HG03159 (cell line): ENCODE measurements around the gene APBA3.

Experiments used
- ATAC-seq: cut with Tn5 transposase; IDR thresholded peaks from one replicate; pipeline ENCODE4 v1.9.1; 2021; ENCODE audit warnings: mild to moderate bottlenecking, moderate library complexity; ENCODE audit not compliant: unreplicated experiment

Gene APBA3

DNA sequence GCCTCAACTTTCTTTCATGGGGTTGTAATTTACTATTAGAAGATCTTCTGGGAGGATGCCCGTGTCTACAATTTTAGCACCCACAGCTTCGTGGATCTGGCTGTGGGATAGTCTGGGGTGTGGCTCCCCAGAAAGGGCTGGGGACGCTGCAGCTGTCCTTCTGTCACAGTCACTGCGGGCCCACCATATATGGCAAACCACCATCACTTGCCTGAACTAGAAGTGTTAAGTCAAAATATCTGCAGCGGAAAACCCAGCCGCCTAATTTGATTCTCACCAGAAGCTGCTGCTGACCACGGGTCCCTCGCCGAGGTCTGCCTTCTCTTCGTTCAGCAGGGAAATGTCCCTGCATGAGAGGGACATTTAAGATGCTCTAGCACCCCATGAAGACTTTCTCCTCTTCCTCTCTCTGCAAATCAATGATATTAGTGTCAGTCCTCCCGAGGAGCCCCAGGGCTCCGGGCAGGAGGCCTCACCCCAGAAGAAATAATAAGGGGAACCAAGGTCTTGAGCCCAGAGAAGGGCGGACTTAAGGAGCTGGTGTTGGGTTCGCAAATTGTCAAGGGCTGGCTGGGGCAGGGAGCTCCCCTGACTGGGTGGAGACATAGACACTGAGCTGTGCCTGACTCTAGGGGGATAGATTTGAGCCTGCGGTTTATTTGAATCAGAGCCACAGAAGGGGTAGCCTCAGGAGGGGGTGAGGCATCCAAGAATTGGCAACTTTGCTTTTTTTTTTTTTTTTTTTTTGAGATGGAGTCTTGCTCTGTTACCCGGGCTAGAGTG is 27.7 kb upstream of the APBA3 start:
- ATAC-seq = no peak

DNA sequence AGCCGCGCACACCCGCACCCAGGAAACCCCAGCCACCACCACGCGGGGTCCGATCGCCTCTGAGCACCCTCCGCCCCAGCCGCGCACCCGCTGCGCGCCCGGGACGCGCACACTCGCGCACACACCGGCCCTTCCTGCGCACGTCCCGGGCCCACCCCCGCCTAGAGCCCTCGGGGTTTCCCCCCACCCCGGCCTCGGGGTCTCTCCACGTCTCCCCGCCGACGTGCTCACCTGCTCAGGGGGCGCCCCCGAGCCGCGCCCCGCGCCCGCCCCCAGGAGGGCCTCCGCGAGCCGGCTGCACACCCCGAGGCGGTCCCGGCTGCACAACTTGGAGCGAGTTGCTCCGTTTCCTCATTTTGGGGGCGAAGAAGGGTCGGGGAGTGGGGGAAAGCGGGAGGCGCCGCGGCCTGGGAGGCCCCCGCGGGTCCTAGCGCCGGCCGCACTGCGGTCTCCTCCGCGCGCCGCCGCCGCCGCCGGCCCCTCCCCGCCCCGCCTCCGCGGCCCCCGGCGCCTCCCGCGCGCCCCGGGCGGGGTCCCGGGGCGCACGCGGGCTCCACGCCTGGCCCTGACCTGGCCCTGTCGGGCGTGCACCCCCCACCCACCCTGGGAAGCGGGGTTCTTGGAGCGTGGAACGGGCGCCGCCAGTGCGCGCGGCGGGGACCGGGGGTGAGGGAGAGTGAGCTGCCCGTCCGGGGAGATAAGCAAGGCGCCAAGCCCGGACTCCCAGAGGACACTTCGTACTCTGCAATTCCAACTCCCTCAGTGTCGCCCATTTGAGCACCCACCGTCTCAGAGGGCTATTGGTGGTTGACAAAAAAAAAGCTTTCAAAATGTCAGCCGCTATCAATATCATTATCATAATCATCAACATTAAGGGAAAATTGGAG is 24.7 kb upstream of the APBA3 start, which contains the start of gene MATK:
MATK (minus strand) TSS at position 444 of the 887 bp plus-strand sequence. CDS start 1,246 bp downstream, outside the sequence.
- ATAC-seq = no peak

DNA sequence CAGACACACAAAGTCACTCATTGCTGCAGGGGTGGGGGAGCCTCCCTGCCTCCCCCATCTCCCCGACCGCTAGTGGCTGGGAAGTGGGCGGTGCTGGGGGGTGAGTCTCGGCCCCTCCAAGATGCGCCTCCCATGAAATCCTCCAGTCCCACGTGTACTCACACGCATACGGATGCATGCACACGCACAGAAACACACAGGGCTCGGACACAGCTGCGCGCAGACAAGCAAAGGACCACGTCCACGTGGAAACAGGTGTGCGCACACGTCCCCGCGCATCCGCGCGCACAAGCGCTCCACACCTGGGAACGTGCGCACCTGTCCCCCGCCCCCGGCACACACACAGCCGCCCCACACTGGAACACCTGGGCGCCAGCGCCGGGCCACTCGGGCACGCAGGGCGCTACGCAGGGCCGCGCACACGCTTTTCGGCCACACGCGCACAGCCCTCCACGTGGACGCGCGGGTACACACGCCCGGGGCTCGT is 24.0 kb upstream of the APBA3 start:
- no peak for ATAC-seq

DNA sequence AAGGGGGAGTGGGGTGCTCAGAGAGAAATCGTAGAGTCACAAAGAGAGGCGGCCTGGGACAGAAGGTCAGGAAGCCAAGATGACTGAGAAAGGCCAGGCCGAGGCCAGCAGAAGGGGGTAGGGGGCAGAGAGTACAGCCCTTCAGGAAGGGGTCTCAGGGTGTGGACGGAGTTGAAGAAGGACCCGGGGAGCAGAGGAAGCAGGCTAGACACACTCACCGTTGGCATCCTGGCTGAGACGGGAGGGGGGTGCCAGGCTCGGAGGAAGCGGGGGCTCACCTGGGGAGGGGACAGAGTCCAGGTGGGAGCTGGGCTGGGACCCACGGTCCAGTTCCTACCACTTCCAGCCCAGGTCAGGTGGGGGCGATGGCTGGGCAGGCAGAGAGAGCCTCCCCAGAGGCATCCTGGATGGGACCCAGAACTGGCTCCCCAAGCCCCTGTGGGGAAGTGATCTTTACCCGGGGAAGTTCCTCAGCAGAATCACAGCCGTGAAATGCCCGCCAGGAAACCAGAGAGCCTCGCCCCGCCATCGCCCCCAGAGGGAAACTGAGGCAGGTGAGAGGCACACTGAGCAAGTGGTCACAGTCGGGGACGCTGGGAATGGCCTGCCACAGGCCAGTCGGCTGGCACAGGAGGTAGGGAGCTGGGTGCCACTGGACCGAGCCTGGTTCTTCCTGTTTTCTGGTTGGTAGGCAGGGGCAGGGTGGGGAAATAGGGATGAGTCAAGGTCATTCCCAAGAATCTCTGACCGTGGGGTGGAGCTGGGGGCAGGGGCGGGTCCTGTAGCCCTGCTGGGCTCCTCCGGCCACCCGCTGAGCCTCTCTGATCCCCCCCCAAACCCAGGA is 23.3 kb upstream of the APBA3 start:
- ATAC-seq = no peak

DNA sequence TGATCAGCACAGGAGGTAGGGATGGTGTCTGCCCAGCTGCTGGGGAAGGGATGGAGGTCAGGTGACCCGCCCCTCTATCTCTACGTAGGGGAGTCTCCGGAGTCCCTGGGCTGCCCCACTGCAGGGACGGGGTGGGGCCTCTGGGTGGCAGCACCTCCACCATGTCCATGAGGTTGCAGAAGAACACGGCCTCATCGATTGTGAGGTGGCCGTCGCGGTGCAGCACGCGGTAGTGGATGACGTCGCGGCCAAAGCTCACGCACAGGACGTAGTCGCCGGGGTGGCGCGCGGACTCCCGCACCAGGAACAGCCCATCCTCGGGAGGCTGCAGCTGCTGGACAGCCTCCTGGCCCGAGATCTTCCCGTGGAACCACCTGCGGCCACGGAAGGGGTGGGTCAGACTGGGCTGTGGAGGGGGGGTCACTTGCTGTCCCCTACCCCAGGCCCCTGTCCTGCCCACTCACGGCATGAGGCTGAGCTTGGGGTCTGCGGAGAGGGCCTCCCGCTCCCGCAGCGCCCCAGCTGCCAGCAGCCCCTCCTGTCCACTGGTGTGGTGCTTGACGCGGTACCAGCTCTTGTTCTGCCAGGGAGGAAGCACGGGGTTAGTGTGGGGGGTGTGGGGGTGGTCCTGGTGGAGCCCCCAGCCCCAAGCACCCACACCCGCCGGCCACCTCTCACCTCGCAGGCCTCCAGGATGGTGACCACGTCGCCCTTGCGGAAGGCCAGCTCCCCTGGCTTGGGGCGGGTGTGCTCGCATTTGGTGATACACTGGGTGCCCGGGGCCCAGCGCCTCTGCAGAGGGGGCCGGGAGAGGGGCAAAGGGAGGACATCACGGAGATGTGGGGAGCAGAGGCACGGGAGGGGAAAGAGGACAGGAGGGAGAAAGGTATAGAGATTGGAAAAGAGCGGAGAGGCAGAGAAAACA is 22.4 kb upstream of the APBA3 start:
- ATAC-seq = no peak

DNA sequence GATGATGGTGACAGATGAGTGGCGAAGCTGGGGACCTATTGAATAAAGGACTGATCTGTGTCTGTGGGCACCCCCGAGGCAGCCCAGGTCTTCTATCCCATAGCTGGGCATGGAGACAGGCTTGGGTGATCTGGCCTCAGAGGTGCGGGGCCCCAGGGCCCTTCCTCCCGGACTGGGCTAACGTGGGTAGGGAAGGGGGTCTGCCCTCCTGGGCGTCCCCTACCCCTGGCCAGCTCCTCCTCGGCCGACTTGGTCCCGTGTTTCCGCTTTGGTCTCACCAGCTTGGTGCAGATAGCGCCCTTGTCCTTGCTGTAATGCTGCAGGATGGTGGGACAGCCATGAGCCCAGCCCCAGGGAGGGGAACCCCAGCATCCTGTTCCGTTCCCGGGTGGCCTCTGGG is 21.4 kb upstream of the APBA3 start:
- no peak for ATAC-seq

DNA sequence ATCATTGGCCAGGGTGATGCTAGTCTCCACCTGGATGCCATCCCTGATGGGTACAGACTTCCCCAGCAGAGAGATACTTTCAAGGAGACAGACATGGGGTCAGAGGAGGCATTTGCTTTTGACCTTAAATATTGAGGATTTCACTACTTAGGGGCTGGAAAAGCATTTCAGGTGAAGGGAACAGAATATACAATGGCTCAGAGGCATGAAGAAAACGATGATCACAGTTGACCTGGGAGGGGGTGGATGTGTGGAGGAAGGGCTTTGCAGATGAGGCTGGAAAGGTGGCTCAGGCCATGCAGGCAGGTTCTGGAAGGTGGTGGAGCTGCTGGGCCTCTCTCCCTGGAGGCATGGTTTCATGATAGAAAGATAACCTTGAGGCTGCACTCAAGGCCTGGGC is 20.8 kb upstream of the APBA3 start:
- no peak for ATAC-seq

DNA sequence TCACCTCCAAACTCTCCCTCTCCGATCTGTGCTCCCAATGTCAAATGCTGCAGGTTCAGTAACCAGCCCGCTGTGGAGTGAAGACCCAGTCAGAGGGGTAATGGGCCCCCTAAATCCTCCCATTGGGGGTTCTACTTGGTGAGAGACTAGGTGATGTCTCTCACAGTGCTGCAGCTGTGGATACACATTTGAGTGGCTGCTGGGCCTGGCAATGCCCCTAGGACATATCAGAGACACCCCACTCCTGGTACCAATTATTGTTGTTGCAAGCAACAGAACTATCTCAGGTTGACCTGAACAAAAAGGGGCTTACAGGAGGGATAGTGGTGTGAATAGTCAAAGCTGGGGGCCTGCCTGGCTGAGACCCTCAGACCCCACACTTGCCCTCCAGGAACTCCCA is 20.1 kb upstream of the APBA3 start:
- ATAC-seq = no peak

DNA sequence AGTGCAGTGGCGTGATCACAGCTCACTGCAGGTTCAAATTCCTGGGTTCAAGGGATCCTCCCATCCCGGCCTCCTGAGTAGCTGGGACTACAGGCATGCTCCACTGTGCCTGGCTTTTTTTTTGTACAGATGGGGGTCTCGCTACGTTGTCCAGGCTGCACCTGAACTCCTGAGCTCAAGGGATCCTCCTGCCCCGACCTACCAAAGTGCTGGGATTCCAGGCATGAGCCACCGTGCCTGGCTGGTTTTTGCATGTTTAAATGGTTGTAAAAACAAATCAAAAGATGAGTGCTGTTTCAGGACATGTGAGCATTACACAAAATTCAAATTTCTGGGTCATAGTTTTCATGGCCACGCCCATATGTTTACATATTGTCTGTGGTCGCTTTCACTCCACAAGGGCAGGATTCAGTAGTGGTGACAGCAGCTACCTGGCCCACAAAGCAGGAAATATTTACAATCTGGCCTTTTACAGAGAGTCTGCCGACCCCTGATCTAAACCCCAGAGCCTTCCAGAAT is 19.4 kb upstream of the APBA3 start:
- ATAC-seq = no peak

DNA sequence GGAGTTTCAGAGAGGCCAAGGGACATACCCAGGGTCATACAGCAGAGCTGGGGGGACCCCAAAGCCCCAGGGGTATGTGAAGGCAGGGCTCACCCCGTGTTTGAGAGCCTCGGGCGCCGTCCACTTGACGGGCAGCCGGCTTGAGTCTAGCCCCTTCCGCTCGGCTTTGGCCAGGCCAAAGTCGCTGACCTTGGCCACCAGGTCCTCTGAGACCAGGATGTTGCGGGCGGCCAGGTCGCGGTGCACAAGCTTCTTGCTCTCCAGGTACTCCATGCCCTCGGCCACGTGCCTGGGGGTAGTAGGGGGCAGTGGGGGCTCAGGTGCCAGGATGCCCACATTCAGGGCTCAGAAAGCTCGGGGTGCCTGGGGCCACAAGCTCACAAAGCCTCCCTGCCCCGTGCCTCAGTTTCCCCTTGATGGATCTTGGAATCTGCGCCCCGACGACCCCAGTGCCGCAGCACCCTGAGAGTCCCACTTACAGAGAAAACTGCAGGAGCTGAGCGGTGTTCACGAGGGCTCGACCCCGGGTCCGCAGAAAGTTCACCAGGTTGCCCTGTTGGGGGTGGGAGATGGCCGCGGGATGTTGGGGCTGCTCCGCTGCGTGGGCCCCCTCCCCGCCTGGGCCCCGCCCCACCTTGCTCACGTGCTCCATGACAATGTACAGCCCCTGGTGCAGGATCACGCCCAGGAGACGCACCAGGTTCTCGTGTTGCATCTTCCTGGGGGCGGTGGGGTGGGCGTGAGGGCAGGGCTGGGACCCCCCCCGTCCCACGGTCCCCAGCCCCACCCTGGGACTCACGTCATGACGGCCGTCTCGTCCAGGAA is 17.6 kb upstream of the APBA3 start:
- ATAC-seq = no peak

DNA sequence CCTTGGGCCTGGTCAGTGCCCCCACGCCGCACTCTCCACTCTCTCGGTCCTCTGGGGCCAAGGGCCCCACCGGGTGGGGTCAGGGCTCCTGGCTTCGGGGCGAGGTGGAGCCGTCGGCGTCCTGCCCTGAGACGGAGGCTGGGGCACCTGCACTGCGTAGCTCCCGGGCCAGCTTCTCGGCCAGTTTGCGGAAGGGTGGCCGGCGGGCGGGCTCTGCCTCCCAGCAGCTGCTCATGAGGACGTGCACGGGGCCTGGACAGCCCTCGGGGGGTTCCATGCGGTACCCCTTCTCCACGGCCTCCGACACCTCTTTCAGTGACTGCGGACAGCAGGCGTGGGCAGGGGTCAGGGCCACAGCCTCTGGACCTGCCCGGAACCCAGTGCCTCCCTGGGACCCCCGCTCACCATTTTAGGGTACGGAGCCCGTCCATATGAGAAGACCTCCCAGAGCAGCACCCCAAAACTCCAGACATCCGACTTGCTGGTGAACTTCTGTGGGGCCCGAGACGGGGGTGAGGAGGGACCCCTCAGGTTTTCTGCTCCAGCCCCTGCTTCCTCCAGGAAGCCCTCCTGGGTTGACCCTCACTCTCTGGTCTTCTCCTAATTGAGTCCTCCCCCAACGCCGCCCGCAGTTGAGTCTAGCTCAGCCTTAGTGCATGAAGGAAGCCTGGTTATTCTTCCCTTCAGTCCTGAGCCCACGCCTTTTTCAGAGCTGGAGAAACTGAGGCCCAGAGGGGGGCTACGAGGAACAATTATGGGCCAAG is 16.8 kb upstream of the APBA3 start:
- no peak for ATAC-seq

DNA sequence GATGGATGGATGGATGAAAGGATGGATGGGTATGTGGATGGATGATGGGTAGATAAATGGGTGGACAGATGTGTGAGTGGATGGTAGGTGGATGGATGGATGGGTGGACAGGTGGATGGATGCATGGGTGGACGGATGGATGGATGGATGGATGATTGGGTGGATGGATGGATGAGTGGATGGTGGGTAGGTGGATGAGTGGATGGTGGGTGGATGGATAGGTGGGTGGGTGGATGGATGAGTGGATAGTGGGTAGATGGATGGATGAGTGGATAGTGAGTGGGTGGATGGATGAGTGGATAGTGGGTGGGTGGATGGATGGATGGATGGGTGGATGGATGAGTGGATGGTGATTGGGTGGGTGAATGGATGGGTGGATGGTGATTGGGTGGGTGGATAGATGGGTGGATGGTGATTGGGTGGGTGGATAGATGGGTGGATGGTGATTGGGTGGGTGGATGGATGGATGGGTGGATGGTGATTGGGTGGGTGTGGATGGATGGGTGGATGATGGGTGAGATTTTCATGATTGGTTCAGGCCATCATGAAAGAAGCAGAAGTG is 15.1 kb upstream of the APBA3 start:
- no peak for ATAC-seq

DNA sequence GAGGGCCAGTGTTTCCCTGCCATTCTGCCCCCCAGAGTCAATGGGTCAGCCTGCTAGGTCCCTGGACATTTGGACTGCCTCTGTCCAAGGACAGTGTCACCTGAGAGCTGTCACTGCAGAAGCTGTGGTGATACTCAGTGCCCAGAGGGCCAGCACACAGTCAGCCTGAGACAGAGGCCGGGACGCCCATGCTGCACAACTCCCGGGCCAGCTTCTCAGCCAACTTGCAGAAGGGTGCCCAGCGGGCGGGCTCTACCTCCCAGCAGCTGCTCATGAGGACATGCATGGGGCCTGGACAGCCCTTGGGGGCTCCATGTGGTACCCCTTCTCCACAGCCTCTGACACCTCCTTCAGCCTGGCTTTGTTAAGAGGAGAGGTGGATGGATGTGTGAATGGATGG is 14.3 kb upstream of the APBA3 start:
- ATAC-seq = no peak

DNA sequence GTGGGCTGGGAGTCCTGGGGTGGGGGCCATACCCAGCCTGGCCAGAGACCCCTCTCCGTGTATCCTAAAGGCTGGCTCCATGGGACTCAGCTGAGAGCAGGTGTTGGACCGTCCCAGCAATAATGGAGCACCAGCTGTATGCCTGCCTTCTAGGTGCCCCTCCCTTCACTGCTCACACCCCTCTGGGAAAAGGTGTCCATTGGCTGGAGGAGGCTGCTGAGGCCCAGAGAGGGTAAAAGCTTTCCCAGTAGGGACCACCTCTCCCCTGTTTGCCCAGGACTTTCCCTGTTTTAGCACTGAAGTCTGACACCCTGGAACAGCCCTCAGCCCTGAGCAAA is 13.9 kb upstream of the APBA3 start:
- ATAC-seq = no peak

DNA sequence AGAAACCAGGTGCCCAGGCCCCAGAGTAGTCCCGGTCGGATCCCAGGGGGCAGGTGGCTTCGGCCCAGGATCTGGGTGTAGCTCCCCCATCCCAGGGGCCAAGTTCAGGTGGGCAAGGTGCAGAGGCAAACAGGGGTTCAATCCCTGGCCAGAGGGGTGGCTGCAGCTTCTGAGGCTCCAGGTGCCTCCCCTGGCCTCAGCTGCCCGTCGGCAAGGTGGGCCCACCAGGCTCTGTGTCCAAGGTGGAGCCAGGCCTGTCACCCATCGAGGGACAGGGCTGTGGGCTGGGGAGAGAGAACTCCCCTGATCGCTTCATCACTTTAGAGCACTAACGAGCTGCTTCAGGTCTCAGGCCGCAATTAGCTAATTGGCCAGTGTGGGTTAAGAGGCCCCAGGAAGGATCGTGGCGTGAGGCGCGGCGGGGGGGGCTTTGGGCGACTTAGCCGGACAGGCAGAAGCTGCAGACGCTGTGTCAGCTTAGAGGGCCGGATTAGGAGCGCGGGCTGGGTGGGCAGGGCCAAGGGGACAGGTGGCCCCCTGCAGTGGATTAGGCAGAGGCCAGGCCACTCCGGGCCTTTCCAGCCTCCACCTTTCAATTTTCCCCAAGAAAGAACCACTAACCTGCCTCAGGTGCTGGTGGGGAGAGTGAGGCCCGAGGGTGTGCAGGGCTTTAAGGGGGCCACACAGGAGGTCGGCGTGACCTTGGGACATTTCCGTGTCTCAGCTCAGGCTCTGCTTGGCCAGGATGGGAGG is 13.3 kb upstream of the APBA3 start:
- ATAC-seq = no peak

DNA sequence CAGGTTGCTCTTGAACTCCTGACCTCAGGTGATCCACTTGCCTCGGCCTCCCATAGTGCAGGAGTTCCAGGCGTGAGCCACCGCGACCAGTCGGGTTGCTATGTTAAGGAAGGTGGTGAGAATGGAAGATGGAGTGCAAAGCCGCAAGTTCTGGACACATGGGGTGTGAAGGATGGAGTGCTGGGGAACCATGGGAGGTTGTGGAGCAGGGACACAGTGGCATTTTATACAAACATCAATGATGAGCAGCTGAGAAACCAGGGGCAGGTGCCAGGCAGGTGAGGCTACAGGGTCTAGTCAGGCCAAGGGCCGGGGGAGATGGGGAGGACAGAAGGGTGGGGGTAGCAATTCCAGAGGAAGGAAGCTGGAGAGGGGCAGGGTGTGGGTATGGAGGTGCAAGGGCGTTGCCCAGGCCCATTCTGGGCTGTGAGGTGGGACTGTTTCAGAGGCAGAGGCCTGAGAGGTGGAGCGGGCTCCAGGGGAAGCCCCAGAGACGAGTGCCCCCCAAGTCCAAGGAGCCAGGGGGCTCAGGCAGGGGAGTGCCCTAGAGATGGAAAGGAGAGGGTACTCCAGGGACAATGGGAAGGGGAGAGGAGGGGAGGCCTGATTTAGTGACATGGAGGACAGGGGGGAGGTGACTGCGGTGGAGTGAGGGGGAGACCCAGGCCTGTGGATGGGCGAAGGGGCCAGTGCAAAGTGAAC is 12.5 kb upstream of the APBA3 start:
- no peak for ATAC-seq
